ENCODE results near the gene FBLL1. TPM values are rescaled to one million over a fixed set of nuclear protein-coding genes. Genes with fewer than 3 reads are reported as not detected.
"Not testable (repeated sequence)": the region's sequence is repeated elsewhere in the genome, so short reads cannot be mapped to it uniquely, and the experiment has no call there.

Gene FBLL1
- total and polyA plus RNA-seq, 10 of the 15 experiments (the other 5 are each of a cell fraction or from before 2014, with no cell fraction given), result 0.04 to 0.23 (median 0.15) TPM; not detected in 7

DNA sequence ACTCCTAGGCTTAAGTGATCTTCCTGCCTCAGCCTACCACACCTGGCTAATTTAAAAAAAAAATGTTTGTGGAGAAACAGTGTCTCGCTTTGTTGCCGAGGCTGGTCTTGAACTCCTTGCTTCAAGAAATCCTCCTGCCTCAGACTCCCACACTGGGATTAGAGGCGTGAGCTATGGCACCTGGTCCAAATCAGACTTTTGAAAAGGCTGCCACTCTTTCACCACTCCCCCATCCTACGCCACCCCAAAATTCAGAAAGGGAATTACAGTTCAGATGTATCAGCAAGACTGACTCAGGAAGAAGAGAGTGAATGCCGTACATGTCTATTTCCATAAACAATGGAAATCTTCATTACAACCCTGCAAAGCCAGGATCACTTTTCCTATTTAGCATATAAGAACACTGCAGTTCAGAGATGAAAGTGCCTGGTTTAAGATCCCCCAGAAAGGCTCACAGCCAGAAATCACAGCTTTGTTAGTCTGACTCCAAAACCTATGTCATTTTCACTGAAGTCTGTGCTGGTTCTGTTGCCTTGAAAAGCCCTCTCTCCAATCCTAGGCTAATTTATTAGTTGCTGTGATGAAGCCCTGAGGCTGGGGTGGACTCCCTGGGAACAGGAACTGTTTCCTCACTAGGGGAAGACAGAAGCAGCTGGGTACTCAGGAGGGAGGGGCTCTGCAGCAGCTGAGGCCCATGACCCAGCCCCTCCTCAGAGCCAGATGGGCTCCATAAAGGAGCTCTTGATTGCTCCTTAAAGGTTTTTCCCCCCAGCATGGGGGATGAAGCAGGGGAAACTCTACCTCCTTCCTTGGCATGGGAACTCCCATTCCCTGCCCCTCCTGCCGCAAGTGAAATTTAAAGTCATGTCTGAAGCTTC is 3.1 kb downstream of the FBLL1 start (continued):
- TF ChIP-seq KAT2A (conservative IDR thresholded peaks at IDR 0.05; ENCODE audit: control insufficient read depth, low read depth, low read length) (no peak), IKZF1 (conservative IDR thresholded peaks at IDR 0.05) (no peak), TBL1XR1 (IDR thresholded peaks at IDR 0.05; ENCODE audit: low read depth, low read length) (no peak), SP1 (IDR thresholded peaks at IDR 0.05; ENCODE audit: low read depth, low read length) (no peak), ZNF217 (IDR thresholded peaks at IDR 0.05) (no peak)

DNA sequence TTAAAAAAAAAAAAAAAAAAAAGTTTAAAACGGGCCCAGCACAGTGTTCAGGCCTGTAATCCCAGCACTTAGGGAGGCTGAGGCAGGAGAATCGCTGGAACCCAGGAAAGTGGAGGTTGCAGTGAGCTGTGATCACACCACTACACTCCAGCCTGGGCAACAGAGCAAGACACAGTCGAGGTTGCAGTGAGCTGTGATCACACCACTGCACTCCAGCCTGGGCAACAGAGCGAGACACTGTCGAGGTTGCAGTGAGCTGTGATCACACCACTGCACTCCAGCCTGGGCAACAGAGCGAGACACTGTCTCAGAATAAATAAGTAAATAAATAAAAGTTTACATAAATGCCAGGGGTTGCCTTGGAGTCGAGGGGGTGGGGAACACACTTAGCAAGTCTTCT is 5.2 kb downstream of the FBLL1 start:
- H3K79me2 ChIP-seq (ENCODE audit: control insufficient read depth, insufficient read depth, low read length); H4K20me1 ChIP-seq (ENCODE audit: control insufficient read depth, insufficient read depth); H3K27ac ChIP-seq (ENCODE audit: control insufficient read depth, insufficient read depth); FAIRE-seq; DNase-seq (ENCODE audit: low read depth, low spot score); RAD21 ChIA-PET (ENCODE audit: unreplicated experiment); H3K9ac ChIP-seq (ENCODE audit: control insufficient read depth, insufficient read depth, low read length); H3K36me3 ChIP-seq (ENCODE audit: control insufficient read depth in 2 of 2, insufficient read depth in 2 of 2, low read length in 1 of 2); BruUV-seq (replicated peaks); H3K4me2 ChIP-seq (ENCODE audit: control insufficient read depth, insufficient read depth); in situ Hi-C loops (cut with MboI); SMC1A ChIA-PET (ENCODE audit: uncharacterized antibody, unreplicated experiment); H3K9me3 ChIP-seq (replicated peaks; ENCODE audit: control insufficient read depth, insufficient read depth, low read length); H2AFZ ChIP-seq (ENCODE audit: control insufficient read depth, low read depth, low read length); H3K4me3 ChIP-seq; intact Hi-C loops (cut with micrococcal nuclease; ENCODE audit: unreplicated experiment); POLR2A ChIA-PET; H3K4me1 ChIP-seq (ENCODE audit: control insufficient read depth, insufficient read depth, low read length); H3K27me3 ChIP-seq (replicated peaks in 1 of 2; ENCODE audit: control insufficient read depth in 2 of 2, insufficient read depth in 2 of 2, low read length in 1 of 2): not testable (repeated sequence)
- 1% methylated on average over 7 of the region's 7 CpGs for WGBS (ENCODE audit: insufficient coverage, insufficient replicate concordance, low lambda C conversion rate, missing lambda C conversion rate)
- CTCF ChIA-PET, result interaction anchor here (1.8 kb wide), 1 partner anchor 264 kb away, joined by 3 read pairs; no protein-coding TSS in a partner anchor
- peak; percentile 38; the same call in 1 of the 3 replicates for ATAC-seq

DNA sequence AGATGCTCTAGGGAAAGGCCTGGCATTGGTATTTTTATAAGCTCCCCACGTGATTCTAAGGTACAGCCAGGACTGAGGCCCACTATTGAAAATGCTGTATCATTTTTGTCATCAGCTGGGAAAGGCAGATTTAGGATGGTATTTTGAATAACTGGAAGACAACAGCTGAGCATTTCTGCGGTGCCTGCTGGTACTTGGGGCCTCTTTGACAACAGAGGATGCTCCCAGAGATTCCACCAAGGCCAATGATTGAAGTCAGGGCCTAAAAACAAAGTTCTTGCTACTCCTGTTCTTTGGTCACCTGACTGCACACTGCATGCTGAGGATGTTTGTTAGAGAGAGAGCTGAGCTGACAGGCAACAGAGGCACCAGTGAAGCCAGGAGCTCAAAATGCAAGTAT is 8.1 kb downstream of the FBLL1 start:
- no peak for FAIRE-seq
- in situ Hi-C loops (cut with MboI), result no loop called here
- RAD21 ChIA-PET (ENCODE audit: unreplicated experiment), result no interaction called here
- TF ChIP-seq, protein P1, sequence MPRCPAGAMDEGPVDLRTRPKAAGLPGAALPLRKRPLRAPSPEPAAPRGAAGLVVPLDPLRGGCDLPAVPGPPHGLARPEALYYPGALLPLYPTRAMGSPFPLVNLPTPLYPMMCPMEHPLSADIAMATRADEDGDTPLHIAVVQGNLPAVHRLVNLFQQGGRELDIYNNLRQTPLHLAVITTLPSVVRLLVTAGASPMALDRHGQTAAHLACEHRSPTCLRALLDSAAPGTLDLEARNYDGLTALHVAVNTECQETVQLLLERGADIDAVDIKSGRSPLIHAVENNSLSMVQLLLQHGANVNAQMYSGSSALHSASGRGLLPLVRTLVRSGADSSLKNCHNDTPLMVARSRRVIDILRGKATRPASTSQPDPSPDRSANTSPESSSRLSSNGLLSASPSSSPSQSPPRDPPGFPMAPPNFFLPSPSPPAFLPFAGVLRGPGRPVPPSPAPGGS (IDR thresholded peaks at IDR 0.05; ENCODE audit: borderline replicate concordance, insufficient read depth, low read depth, low read length, poor library complexity, severe bottlenecking), result no peak
- TF ChIP-seq NR2C1 (IDR thresholded peaks at IDR 0.05) (no peak), YBX1 (IDR thresholded peaks at IDR 0.05) (no peak)
- TF ChIP-seq, protein P2, sequence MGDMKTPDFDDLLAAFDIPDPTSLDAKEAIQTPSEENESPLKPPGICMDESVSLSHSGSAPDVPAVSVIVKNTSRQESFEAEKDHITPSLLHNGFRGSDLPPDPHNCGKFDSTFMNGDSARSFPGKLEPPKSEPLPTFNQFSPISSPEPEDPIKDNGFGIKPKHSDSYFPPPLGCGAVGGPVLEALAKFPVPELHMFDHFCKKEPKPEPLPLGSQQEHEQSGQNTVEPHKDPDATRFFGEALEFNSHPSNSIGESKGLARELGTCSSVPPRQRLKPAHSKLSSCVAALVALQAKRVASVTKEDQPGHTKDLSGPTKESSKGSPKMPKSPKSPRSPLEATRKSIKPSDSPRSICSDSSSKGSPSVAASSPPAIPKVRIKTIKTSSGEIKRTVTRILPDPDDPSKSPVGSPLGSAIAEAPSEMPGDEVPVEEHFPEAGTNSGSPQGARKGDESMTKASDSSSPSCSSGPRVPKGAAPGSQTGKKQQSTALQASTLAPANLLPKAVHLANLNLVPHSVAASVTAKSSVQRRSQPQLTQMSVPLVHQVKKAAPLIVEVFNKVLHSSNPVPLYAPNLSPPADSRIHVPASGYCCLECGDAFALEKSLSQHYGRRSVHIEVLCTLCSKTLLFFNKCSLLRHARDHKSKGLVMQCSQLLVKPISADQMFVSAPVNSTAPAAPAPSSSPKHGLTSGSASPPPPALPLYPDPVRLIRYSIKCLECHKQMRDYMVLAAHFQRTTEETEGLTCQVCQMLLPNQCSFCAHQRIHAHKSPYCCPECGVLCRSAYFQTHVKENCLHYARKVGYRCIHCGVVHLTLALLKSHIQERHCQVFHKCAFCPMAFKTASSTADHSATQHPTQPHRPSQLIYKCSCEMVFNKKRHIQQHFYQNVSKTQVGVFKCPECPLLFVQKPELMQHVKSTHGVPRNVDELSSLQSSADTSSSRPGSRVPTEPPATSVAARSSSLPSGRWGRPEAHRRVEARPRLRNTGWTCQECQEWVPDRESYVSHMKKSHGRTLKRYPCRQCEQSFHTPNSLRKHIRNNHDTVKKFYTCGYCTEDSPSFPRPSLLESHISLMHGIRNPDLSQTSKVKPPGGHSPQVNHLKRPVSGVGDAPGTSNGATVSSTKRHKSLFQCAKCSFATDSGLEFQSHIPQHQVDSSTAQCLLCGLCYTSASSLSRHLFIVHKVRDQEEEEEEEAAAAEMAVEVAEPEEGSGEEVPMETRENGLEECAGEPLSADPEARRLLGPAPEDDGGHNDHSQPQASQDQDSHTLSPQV (IDR thresholded peaks at IDR 0.05), result no peak

More for the DNA sequence above, 8.1 kb downstream of the FBLL1 start:
- BruUV-seq (replicated peaks), result no TSS peak
- intact Hi-C loops (cut with micrococcal nuclease; ENCODE audit: unreplicated experiment), result no loop called here
- Histone ChIP-seq H3K4me3 (no peak overlapping the region), H3K27ac (ENCODE audit: control insufficient read depth, insufficient read depth) (no peak overlapping the region), H3K9ac (ENCODE audit: control insufficient read depth, insufficient read depth, low read length) (no peak overlapping the region), H3K9me3 (replicated peaks; ENCODE audit: control insufficient read depth, insufficient read depth, low read length) (no peaks in the 10 kb centered on the region), H4K20me1 (ENCODE audit: control insufficient read depth, insufficient read depth) (no peaks in the 10 kb centered on the region), H3K79me2 (ENCODE audit: control insufficient read depth, insufficient read depth, low read length) (no peaks in the 10 kb centered on the region), H3K4me2 (ENCODE audit: control insufficient read depth, insufficient read depth) (no peak overlapping the region), H3K36me3 (ENCODE audit: control insufficient read depth in 2 of 2, insufficient read depth in 2 of 2, low read length in 1 of 2) (no peaks in the 10 kb centered on the region), H3K27me3 (replicated peaks in 1 of 2; ENCODE audit: control insufficient read depth in 2 of 2, insufficient read depth in 2 of 2, low read length in 1 of 2) (no peaks in the 10 kb centered on the region), H2AFZ (ENCODE audit: control insufficient read depth, low read depth, low read length) (no peak overlapping the region), H3K4me1 (ENCODE audit: control insufficient read depth, insufficient read depth, low read length) (no peaks in the 10 kb centered on the region)
- CTCF ChIA-PET, result no interaction called here
- SMC1A ChIA-PET (ENCODE audit: uncharacterized antibody, unreplicated experiment), result interaction anchor here (0.8 to 1.4 kb wide), 3 partner anchors 9 to 24 kb away, joined by 3 to 4 read pairs (median 3); no protein-coding TSS in a partner anchor
- ATAC-seq (no peak), DNase-seq (ENCODE audit: low read depth, low spot score) (no peak)
- 34% methylated on average over 2 of the region's 2 CpGs for WGBS (ENCODE audit: insufficient coverage, insufficient replicate concordance, low lambda C conversion rate, missing lambda C conversion rate)
- POLR2A ChIA-PET, result no interaction called here
